T-helper 1 cell treated with Interleukin-12 subunit alpha and Interleukin-12 subunit beta and Interleukin-4 antibody, amounts not matched to agents 30 ng/mL and 1 ng/mL, for 36 hours (primary cell): Measurements from ENCODE around the gene LRRC47. TPM values are rescaled to one million over a fixed set of nuclear protein-coding genes. Genes with fewer than 3 reads are reported as not detected.

Experiments used
- intact Hi-C: fragments of 100-400 bp; cut with micrococcal nuclease; formaldehyde crosslinking; loops from one replicate; pipeline ENCODE4 v1.15.1; 2024
- total RNA-seq: library from RNA; stranded (reverse); gene quantifications from 2 replicates; pipeline ENCODE4 v1.2.3, GENCODE V29; 2022

LRRC47 gene
- total RNA-seq, 1 donor from 2014 or later = 43.5 TPM

- intact Hi-C loops = loop anchor here (1.0 to 2.0 kb wide), 6 partner anchors 23 to 148 kb away; partner anchors contain the start of genes C1orf174, CEP104, DFFB and LRRC47
Observed at GRCh38 chr1:3772715-3773571, 23.4 kb downstream of the LRRC47 start, which contains the start of gene SMIM1. Gene SMIM1 (plus strand): TSS chr1:3772749. CDS start chr1:3775374, 2,625 bp downstream.

GRCh38 chr1:3772027-3772714 lies 24.1 kb downstream of the LRRC47 start:
- intact Hi-C loops = loop anchor here (1.0 to 2.0 kb wide), 6 partner anchors 24 to 147 kb away; partner anchors contain the start of genes C1orf174, CEP104, DFFB and LRRC47

- intact Hi-C loops = loop anchor here (1.0 to 2.0 kb wide), 6 partner anchors 24 to 147 kb away; partner anchors contain the start of genes C1orf174, CEP104, DFFB and LRRC47
Observed at GRCh38 chr1:3771108-3772026, 24.9 kb downstream of the LRRC47 start.

GRCh38 chr1:3770047-3770765 lies 26.1 kb downstream of the LRRC47 start:
- intact Hi-C loops = no loop called here

GRCh38 chr1:3768811-3769390 lies 27.4 kb downstream of the LRRC47 start:
- intact Hi-C loops = no loop called here

GRCh38 chr1:3767328-3767925 lies 28.9 kb downstream of the LRRC47 start:
- intact Hi-C loops = no loop called here

- intact Hi-C loops = no loop called here
Observed at GRCh38 chr1:3763351-3764125, 32.8 kb downstream of the LRRC47 start.

- intact Hi-C loops = no loop called here
Observed at GRCh38 chr1:3762873-3763228, 33.4 kb downstream of the LRRC47 start.

GRCh38 chr1:3762151-3762872 lies 34.0 kb downstream of the LRRC47 start:
- intact Hi-C loops = no loop called here

- intact Hi-C loops = no loop called here
Observed at GRCh38 chr1:3761296-3762010, 34.8 kb downstream of the LRRC47 start.

- intact Hi-C loops = no loop called here
Observed at GRCh38 chr1:3759796-3760195, 36.5 kb downstream of the LRRC47 start.

- intact Hi-C loops = no loop called here
Observed at GRCh38 chr1:3759164-3759563, 37.1 kb downstream of the LRRC47 start.

GRCh38 chr1:3756394-3756793 lies 39.9 kb downstream of the LRRC47 start:
- intact Hi-C loops = no loop called here

GRCh38 chr1:3753656-3754454 lies 42.4 kb downstream of the LRRC47 start:
- intact Hi-C loops = no loop called here

- intact Hi-C loops = no loop called here
Observed at GRCh38 chr1:3752400-3752945, 43.8 kb downstream of the LRRC47 start, which contains the start of gene CCDC27. Gene CCDC27 (plus strand): TSS chr1:3752450. CDS start chr1:3752482, 32 bp downstream.

GRCh38 chr1:3750741-3751140 lies 45.6 kb downstream of the LRRC47 start:
- intact Hi-C loops = no loop called here
